GM19043 (cell line): Measurements from ENCODE around the gene PHLDB1.

ENCODE experiments used
- ATAC-seq: cut with Tn5 transposase; IDR thresholded peaks from one replicate; pipeline ENCODE4 v1.9.1; 2021; ENCODE audit warnings: low read depth; ENCODE audit not compliant: unreplicated experiment

PHLDB1 gene

DNA sequence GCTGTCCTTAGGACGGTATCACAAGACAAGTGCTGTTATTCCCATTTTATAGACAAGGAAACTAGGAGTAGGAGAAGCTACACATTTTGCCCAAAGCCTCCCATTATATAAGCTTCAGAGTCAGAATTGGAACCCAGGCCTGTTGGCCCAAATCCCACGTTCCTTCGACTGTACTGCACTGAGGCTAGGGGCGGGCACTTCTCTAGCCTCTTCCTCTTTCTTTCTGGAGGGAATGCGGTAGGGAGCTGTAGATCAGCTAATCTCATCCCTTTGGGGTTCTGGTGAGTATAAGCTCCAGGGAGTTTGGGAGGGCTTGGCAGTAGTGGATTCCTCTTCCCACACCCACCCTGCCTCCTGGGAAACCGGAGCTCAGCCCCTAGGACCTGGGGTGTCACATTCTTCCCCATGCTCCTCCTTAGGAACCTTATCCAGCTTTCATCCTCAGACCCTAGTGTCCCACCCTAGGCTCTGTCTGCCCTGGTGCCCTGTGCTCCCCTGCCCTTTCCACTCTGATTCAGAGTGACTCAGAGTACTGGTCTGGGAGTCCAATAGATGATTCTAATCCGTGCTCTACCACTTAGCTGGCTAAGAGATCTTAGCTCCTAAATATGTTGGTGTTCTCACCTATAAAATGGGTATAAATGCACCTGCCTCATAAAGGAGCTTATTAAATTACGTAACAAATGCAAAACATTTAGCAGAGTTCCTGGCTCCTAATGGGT, 29.3 kb downstream of the PHLDB1 start:
- ATAC-seq: no peak

- no peak for ATAC-seq
Measured at GRCh38 chr11:118638726-118639125, 31.3 kb downstream of the PHLDB1 start.

- no peak for ATAC-seq
Measured at GRCh38 chr11:118639899-118640298, 32.5 kb downstream of the PHLDB1 start.

- ATAC-seq: no peak
Measured at GRCh38 chr11:118640332-118641154, 33.1 kb downstream of the PHLDB1 start.

- ATAC-seq: no peak
Measured at GRCh38 chr11:118641397-118642019, 34.1 kb downstream of the PHLDB1 start.

GRCh38 chr11:118643142-118643994, 36.0 kb downstream of the PHLDB1 start:
- no peak for ATAC-seq

DNA sequence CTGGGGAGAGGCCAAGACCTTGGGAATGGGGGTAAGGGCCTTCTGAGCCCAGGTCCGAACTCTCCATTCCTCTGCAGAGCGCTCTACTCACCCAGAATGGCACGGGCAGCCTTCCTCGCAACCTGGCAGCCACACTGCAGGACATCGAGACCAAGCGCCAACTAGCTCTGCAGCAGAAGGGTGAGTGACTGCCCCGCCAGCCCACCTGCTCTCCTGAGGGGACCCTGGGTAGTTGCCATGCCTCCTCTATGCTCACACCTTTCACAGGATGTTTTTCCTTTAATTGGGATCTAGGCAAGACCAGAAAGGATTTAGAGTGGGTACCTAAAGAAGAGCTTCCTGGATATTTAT, 36.6 kb downstream of the PHLDB1 start:
- ATAC-seq: no peak

- ATAC-seq: no peak
Measured at GRCh38 chr11:118644496-118644895, 37.1 kb downstream of the PHLDB1 start.

DNA sequence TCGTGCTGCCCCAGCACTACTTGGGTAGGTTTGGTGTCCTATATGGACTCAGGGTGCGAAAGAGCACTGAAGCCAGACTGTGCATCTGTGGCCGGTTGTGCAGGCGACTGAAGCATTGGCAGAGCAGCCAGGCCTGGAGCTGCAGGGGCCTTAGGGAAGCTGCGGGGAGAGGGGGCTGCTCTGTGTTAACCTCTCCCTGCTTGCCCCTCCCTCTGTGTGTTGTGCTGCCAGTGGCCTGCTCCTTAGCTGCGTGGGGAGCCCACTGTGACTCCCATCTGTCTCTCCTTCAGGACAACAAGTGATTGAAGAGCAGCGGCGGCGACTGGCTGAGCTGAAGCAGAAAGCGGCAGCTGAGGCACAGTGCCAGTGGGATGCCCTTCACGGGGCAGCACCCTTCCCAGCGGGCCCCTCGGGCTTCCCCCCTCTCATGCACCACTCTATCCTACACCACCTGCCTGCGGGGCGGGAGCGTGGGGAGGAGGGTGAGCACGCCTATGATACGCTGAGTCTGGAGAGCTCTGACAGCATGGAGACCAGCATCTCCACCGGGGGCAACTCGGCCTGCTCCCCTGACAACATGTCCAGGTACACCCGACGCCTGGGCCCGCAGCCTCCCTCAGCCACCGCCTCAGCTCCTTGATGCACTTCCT, 37.8 kb downstream of the PHLDB1 start:
- no peak for ATAC-seq

- no peak for ATAC-seq
Measured at GRCh38 chr11:118646393-118646792, 39.0 kb downstream of the PHLDB1 start.

- ATAC-seq: no peak
Measured at GRCh38 chr11:118648291-118648690, 40.9 kb downstream of the PHLDB1 start.

DNA sequence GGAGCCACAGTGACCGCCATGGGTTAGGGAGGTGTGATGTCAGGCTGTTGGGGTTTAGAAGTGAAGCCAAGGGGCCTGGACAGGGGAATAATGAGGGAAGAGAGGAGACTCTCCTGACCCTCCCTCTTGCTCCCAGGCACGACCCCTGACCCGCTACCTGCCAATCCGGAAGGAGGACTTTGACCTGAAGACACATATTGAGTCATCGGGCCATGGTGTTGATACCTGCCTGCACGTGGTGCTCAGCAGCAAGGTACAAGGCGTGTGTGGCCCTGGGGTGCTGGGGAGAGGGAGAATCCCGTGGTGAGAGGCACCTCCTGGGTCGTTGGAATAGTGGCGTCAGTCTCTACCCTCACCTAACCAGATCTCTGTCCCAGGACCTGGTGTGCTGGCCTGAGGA, 42.5 kb downstream of the PHLDB1 start:
- ATAC-seq: no peak

GRCh38 chr11:118650366-118650765, 43.0 kb downstream of the PHLDB1 start:
- ATAC-seq: no peak

GRCh38 chr11:118651820-118652219, 44.4 kb downstream of the PHLDB1 start:
- ATAC-seq: no peak

DNA sequence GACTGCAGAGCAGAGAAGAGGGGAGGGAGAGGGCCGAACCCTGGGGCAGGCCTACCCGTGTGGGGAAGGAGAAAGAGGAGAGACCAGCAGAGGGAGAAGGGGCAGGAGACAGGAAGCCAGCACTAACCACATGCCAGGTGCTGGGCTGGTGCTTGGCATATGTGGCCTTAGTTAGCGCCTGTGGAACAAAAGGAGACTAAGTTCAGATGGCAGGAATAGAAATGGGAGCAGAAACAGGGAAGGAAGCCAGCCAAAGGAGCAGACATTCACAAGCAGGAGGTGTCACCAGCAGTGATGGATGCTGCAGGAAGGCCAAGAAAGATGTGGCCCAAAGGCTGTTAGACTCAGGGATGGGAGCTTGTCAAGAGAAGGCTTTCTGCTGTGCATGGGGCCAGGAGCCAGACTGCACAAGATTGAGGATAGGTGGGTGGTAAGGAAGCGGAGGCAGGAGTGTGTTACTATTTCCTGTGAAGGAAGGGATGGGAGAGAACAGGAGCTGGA, 45.3 kb downstream of the PHLDB1 start:
- ATAC-seq: no peak

DNA sequence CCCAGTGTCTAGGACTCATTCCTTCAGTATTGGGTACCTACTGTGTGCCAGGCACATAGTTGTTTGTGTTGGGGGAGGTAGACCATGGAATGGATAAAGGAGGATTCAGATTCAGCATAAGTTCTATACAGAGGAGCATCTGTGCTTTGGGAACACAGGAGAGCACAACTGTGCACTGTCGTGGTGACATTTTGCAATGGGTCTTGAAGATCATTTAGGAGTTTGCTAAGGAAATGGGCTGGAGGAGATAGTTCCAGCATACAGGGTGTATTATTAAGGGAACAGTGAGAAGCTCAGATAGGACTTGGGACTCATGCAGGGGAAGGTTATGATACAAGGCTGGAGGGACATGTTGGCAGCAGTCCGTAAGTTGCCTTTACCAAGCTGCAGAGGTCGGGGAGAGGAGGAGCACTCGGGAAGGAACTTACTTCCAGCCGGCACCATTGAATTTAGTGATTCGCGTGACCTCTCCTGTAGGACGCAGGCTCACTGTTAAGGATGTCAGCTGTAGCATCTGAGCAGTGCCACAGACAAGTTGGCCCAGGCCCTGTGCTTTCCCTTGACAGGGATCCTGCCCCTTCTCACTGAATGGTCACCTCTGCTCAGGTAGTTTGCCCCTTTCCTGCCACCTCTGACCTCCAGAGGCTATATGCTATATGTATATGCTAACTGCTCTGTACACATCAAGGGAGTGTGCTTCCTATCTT, 46.4 kb downstream of the PHLDB1 start:
- ATAC-seq: no peak

- ATAC-seq: no peak
Measured at GRCh38 chr11:118655486-118656190, 48.2 kb downstream of the PHLDB1 start.

GRCh38 chr11:118656563-118657165, 49.2 kb downstream of the PHLDB1 start:
- ATAC-seq: no peak
